Fibroblast of the aortic adventitia (primary cell): Measurements from ENCODE around the gene GRB2. TPM values are rescaled to one million over a fixed set of nuclear protein-coding genes. Genes with fewer than 3 reads are reported as not detected.

Source experiments
- DNase-seq: peaks from one replicate; pipeline ENCODE4 v3.0.0-alpha.2; 2010; ENCODE audit warnings: low read depth
- H3K4me3 ChIP-seq: 2 replicates; pipeline ENCODE4 v1.5.1; 2011; ENCODE audit warnings: low read depth, mild to moderate bottlenecking, control low read depth, low read length, moderate library complexity
- CTCF ChIP-seq: IDR thresholded peaks from 2 replicates; pipeline ENCODE4 v1.5.1; 2011; ENCODE audit warnings: mild to moderate bottlenecking, low read length, control low read depth, inconsistent platforms; ENCODE audit not compliant: insufficient read depth
- total RNA-seq: library from RNA; depleted of rRNA; stranded (reverse); fragments of >200 nt; gene quantifications from 2 replicates; pipeline ENCODE4 v1.2.3, GENCODE V29; 2012; ENCODE audit warnings: low replicate concordance

GRB2 gene
- total RNA-seq, 1 donor: 57.6 TPM

GRCh38 chr17:75428543-75429469, 23.3 kb upstream of the GRB2 start:
- H3K4me3 ChIP-seq: no peak overlapping the region
- peak; percentile 79 for DNase-seq
- TF ChIP-seq CTCF: no peak

- H3K4me3 ChIP-seq: no peak overlapping the region
- TF ChIP-seq CTCF: no peak
- no peak for DNase-seq
These were observed 13.1 kb upstream of the GRB2 start for GRCh38 chr17:75418531-75418930.

- peak; percentile 40 for DNase-seq
- no peak for TF ChIP-seq CTCF
- no peak overlapping the region for H3K4me3 ChIP-seq
These were observed 11.6 kb upstream of the GRB2 start for GRCh38 chr17:75417054-75417580.

GRCh38 chr17:75416006-75416405, 10.5 kb upstream of the GRB2 start:
- no peak for TF ChIP-seq CTCF
- DNase-seq: no peak

GRCh38 chr17:75414488-75414887, 9.0 kb upstream of the GRB2 start:
- no peak for DNase-seq
- no peak for TF ChIP-seq CTCF
- no peak overlapping the region for H3K4me3 ChIP-seq

More at GRCh38 chr17:75416006-75416405, 10.5 kb upstream of the GRB2 start:
- H3K4me3 ChIP-seq: no peak overlapping the region

GRCh38 chr17:75412455-75413317, 7.2 kb upstream of the GRB2 start:
- H3K4me3 ChIP-seq: no peak overlapping the region

More at GRCh38 chr17:75412455-75413317, 7.2 kb upstream of the GRB2 start:
- DNase-seq: peak; percentile 83
- TF ChIP-seq CTCF: peak; percentile 83
